ENCODE results near the gene PIEZO2.

DNA sequence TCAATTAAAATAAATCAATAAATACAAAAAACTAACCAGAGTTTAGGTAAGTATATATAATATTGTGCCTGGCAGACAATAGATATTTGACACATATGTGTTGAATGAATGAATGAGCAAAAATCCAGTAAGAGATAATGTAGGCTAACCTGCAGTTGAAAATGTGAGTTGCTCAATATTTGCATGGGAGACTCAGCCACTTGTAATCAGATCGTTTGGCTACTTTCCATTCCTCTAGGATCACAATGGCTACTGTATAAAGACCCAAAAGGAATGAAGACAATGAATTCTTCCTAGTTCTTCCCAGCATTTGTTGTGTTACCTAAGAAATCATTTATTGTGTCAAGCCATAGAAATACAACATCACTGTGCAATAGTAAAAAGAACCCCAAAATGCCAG, 25.3 kb downstream of the PIEZO2 start:
- TF ChIP-seq ZNF121 (tag by site-specific recombination; IDR thresholded peaks at IDR 0.05) (no peak), YY1 (tag by site-specific recombination; IDR thresholded peaks at IDR 0.05) (no peak), HOXA7 (CRISPR knock-in tag; IDR thresholded peaks at IDR 0.05; ENCODE audit: borderline replicate concordance) (no peak), ZFHX2 (tag by site-specific recombination; conservative IDR thresholded peaks at IDR 0.05) (no peak), ZNF398 (tag by site-specific recombination; IDR thresholded peaks at IDR 0.05) (no peak), SP2 (tag by site-specific recombination; IDR thresholded peaks at IDR 0.05) (no peak)
- TF ChIP-seq, protein P1, sequence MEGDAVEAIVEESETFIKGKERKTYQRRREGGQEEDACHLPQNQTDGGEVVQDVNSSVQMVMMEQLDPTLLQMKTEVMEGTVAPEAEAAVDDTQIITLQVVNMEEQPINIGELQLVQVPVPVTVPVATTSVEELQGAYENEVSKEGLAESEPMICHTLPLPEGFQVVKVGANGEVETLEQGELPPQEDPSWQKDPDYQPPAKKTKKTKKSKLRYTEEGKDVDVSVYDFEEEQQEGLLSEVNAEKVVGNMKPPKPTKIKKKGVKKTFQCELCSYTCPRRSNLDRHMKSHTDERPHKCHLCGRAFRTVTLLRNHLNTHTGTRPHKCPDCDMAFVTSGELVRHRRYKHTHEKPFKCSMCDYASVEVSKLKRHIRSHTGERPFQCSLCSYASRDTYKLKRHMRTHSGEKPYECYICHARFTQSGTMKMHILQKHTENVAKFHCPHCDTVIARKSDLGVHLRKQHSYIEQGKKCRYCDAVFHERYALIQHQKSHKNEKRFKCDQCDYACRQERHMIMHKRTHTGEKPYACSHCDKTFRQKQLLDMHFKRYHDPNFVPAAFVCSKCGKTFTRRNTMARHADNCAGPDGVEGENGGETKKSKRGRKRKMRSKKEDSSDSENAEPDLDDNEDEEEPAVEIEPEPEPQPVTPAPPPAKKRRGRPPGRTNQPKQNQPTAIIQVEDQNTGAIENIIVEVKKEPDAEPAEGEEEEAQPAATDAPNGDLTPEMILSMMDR (tag by site-specific recombination; IDR thresholded peaks at IDR 0.05): no peak
